HG03469 (cell line): ENCODE measurements around the gene TNFSF9.
"Not testable (repeated sequence)": the region's sequence is repeated elsewhere in the genome, so short reads cannot be mapped to it uniquely, and the experiment has no call there.

ENCODE experiments used
- ATAC-seq: cut with Tn5 transposase; IDR thresholded peaks from one replicate; pipeline ENCODE4 v1.9.1; 2021; ENCODE audit warnings: mild to moderate bottlenecking, moderate library complexity, moderate number of reproducible peaks; ENCODE audit not compliant: unreplicated experiment

TNFSF9 gene

DNA sequence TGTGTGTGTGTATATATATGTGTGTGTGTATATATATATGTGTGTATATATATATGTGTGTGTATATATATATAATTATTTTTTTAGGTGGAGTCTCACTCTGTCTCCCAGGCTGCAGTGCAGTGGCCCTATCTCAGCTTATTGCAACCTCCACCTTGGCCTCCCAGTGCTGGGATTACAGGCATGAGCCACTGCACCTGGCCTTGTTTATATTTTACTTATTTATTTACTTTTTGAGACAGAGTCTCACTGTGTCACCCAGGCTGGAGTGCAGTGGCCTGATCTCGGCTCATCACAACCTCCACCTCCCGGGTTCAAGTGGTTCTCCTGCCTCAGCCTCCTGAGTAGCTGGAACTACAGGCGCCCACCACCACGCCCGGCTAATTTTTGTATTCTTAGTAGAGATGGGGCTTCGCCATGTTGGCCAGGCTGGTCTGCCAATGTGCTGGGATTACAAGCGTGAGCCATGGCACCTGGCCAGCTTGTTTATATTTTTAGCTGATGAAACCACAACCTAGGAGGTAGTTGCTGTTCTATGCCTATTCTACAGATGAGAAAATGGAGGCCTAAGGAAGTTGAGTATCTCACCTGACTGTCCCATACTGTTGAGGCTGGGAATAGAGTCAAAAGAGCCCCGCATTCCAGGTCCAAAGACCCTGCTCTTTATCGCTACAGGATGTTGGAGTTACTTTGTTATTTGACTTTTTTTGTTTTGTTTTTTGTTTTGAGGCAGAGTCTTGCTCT, 22.6 kb upstream of the TNFSF9 start:
- ATAC-seq, result not testable (repeated sequence)

- no peak for ATAC-seq
Observed at GRCh38 chr19:6509118-6509971, 21.5 kb upstream of the TNFSF9 start.

GRCh38 chr19:6510618-6511017, 20.2 kb upstream of the TNFSF9 start:
- ATAC-seq, result no peak

DNA sequence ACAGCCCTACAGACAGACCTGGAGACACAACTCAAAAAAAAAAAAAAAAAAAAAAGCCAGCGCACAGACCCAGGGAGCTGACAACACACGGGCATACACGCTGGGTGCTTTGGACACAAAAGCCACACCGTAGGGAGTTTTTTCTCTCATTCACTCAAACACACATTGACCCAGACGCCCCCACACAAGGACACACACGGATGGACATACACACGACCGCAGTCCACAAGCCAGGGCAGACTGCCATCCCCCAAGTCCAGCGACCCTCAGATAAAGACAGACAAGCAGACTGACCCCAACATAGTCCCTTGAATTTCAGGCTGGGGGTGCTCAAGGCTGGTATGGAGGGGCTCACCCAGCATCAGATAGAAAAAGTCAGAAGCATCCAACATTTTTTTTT, 16.7 kb upstream of the TNFSF9 start:
- no peak for ATAC-seq

- no peak for ATAC-seq
Observed at GRCh38 chr19:6514926-6515544, 15.8 kb upstream of the TNFSF9 start.

DNA sequence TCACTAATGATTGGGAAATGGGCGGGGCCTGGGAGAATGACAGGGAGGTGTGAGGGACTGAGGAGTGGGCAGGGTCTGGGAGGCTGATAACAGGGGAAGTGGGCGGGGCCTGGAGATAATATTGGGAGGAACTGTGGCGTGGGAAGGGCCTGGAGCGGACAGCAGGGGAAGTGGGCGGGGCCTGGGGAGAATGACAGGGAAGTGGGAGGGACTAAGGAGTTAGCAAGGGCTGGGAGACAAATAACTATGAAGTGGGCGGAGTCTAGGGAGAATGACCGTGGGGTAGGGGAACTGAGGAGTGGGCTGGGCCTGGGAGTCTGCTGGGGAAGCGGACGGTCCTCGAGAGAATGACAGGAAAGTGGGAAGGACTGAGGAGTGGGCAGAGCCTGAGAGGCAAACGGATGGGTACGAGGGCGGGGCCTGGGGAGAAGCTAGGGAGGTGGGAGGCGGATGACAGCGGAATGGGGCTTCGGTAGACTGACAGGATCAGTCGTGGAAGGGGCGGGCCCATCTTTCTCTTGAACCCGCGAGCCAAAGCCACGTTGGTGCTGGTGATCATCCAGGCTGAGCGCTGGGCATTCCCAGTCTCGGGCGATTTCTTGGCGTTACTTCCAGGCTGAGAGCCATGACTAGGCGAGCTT, 14.7 kb upstream of the TNFSF9 start:
- peak; percentile 30 for ATAC-seq

- ATAC-seq, result no peak
Observed at GRCh38 chr19:6516659-6517291, 14.1 kb upstream of the TNFSF9 start.

DNA sequence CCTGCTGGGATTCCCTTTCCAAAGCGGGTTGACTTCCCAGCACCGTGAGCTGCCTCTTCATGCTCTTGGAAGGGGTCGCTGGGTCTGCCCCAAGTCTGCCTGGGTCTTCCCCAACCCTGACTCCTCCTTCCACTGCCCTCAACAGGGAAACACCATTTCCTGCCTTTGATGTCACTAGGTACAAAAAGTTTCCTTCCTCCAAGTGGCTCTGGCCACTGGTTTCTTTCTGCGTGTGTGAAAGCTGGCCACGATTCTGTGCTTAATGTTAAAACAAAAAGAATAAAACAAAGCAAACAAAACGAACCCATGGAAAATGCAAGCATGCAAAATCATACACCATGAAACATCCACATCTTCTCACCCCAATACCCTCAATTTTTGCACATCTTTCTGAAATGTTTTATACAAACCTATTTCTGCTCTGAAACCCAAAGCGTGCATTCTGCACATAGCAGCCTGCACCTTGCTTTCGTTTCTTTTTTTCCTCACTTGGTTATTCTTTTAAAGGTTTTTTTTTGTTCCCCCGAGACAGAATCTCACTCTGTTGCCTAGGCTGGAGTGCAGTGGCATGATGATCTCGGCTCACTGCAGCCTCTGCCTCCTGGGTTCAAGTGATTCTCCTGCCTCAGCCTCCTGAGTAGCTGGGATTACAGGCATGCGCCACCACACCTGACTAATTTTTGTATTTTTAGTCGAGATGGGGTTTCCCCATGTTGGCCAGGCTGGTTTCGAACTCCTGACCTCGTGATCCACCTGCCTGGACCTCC, 12.5 kb upstream of the TNFSF9 start:
- ATAC-seq, result no peak

DNA sequence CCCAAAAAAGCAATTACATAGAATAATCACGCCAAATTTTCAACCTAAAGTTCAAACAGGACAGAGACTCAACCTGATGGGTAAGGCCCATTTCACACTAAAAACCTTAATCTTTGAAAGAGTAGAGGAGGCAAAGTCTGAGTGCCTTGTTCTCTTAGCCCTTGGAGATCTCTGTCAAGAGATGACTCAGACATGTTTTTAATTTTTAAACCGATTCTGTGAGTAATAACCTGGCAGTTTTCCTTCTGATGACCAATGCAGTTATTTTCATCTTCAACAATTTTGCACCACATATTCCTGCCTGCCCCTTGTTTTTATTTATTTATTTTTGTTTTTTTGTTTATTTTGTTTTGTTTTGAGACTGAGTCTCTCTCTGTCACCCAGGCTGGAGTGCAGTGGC, 11.5 kb upstream of the TNFSF9 start:
- no peak for ATAC-seq

DNA sequence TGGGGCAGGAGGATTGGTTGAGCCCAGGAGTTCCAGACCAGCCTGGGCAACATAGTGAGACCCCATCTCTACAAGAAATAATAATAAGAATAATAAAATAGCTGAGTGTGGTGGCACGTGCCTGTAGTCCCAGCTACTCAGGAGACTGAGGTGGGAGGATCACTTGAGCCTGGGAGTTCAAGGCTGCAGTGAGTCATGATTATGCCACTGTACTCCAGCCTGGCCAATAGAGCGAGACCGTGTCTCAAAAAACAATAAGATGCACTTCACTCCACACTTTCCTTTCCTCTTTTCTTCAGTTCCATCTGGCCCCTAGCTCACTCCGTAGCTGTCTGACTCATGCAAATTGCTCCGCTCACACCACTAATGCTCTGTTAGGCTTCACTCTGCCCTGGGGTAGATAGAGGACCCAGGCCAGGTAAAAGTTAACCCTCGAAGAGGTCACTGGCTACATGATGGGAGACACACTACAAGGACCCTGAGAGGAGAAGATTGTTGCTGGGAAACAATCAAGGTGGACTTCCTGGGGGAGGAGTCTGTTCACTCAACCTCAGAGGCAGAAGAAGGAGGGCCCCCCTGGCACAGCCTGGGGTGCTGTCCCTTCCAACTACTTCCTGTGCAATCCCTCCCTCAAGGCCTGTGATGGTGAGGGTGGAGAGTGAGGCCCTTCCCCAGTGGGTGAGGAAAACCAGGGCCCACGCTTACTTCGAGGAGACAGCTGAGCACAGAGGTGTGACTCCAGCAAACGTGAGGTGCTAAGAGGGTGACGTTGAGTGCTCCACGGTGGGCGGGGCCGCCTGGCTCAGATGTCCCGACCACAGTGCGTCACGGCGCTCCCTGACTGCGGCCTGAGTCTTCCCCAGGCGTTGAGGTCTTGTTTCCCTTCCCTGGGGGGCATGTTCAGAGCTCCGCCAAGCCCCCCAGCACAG, 8.8 kb upstream of the TNFSF9 start:
- ATAC-seq, result peak; percentile 37

DNA sequence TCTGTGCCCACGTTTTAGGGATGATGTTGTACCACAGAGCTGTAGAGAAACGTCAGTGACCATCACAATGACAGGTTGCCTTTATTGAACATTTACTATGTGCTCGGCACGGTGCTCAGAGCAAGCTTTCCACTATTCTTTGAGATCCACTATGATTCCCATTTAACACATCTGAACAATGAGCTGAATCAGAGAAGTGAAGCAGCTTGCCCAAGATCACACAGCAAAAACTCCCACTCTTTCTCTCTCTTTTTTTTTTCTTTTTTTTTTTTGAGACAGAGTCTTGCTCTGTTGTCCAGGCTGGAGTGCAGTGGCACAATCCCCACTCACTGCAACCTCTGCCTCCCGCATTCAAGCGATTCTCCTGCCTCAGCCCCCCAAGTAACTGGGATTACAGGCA, 8.1 kb upstream of the TNFSF9 start:
- no peak for ATAC-seq

GRCh38 chr19:6524311-6524710, 6.5 kb upstream of the TNFSF9 start:
- no peak for ATAC-seq

DNA sequence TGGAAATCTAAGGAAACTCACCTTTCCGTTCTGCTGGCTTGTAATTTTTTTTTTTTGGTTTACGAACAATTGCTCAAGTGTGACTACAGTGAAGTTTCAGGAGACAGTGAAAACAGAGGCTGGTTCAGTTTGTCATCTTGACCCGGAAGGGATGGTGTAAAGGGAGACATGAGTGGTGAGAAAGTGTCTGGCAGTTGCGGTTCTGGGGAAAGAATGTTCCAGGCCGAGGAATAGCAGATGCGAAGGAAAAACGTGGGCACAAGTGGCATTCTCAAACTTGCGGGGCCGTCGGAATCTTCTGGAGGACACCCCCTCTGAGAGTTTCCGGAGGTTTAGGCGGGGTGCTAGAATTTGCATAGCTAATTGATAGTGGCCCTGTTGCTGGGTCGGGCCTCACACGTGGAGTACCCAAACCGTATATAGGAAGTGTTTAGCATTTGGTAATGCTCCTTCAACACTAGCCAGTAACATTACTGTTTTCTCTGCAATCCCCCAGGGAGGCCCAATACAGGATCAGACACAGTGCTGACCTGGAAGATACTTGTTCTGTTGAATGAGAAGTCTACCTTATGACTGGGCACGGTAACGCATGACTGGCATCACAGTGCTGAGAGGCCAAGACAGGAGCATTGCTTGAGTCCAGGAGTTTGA, 2.8 kb upstream of the TNFSF9 start:
- peak; percentile 37 for ATAC-seq

DNA sequence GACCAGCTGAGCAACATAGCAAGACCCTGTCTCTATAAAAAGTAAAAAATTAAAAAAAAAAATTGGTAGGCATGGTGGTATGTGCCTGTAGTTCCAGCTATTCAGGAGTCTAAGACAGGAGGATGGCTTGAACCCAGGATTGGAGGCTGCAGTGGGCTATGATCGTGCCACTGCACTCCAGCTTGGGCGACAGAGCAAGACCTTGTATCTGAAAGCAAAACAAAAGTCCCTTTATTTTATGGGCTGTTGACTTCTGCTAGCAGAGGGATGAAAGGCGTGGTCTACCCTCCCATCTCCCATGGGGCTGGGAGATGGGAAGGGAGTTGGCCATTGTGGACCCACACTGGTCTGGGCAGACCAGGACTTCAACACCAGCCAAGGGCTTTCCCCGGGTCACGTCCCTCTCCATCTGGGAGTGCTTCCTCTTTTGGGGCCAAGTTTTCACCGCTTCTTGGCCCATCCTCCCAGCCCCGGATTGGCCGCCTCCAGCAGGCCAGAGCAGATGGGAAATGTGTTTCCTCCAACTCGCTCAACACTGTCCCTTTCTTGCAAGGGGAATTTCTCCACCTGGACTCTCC, 2.2 kb upstream of the TNFSF9 start:
- no peak for ATAC-seq

DNA sequence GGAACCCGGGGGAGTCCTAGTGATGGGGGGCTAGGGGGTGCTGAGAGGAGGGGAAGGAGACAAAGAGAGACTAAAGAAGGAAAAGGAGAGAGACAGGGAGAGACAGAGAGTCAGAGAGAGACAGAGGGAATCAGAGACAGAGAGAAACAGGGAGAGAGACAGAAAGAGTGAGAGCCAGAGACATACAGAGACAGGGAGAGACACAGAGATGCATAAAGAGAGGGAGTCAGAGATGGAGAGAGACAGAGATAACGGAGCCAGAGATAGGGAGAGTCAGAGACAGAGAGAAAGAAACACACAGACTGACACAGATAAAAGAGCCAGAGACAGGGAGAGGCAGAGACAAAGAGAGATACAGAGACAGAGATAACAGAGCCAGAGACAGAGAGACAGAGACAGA, 1.5 kb upstream of the TNFSF9 start:
- no peak for ATAC-seq

DNA sequence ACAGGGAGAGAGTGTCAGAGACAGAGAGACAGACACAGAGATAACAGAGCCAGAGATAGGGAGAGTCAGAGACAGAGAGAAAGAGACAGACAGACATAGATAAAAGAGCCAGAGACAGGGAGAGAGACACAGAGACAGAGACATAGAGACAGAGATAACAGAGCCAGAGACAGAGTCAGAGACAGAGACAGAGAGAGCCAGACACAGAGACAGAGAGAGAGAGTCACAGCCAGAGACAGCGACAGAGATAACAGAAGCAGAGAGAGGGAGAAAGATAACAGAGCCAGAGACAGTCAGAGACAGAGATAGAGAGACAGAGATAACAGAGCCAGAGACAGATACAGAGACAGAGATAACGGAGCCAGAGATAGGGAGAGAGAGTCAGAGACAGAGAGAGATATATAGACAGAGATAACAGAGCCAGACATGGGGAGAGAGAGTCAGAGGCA, 865 bp upstream of the TNFSF9 start:
- ATAC-seq, result no peak

DNA sequence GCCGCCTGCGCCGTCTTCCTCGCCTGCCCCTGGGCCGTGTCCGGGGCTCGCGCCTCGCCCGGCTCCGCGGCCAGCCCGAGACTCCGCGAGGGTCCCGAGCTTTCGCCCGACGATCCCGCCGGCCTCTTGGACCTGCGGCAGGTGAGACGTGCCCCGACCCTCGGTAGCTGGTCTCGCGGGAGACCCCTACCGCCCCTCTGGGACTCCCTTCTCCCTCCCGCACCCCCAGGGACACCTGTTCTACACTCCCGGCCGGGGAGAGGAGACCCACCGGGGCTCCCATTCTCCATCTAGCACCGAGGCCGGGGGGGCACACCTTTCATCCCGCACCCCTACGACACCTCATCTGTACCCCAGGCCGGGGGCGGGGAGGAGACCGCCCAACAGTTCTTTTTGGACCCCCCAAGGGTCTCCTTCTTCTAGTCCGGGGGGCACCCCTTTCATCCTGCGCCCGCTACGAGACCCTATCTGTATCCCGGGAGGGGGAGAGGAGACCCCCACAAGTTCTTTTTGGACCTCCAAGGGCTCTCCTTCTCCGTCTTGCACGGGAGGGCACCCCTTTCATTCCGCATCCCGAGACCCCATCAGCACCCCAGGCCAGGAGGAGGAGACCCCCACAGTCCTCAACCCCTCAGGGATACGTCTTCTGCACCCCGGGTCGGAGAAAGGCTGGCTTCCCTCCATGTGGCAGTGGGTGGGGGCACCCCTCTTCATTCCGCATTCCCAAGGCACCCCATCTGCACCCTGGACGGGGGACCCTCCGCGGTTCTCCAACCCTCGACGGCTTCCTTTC, 533 bp downstream of the TNFSF9 start:
- ATAC-seq, result no peak

DNA sequence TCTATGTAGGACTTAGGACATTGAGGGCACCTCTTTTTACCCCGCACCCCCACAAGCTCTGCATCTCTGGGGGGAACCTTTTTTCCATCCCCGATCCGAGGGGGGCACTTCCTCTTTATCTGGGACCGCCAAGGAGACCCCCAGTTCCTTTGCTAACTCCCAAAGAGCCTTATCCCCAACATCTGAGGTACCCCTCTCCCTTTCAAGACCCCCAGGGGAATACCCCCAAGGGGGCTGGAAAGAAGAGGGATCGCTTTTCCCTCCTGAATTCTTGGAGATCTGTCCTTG, 1.1 kb downstream of the TNFSF9 start:
- no peak for ATAC-seq
